GM03348 (cell line): Measurements from ENCODE around the gene NDUFS5.
"Not testable (repeated sequence)": the region's sequence is repeated elsewhere in the genome, so short reads cannot be mapped to it uniquely, and the experiment has no call there.

Source experiments
- DNase-seq: peaks from one replicate; pipeline ENCODE4 v3.0.0; 2012; ENCODE audit warnings: low spot score

The NDUFS5 gene

GRCh38 chr1:39026051-39026865 lies at the start of gene NDUFS5:
Gene NDUFS5 (plus strand): TSS chr1:39026350. CDS start chr1:39028725, 2,375 bp downstream.
- peak; percentile 91 for DNase-seq

DNA sequence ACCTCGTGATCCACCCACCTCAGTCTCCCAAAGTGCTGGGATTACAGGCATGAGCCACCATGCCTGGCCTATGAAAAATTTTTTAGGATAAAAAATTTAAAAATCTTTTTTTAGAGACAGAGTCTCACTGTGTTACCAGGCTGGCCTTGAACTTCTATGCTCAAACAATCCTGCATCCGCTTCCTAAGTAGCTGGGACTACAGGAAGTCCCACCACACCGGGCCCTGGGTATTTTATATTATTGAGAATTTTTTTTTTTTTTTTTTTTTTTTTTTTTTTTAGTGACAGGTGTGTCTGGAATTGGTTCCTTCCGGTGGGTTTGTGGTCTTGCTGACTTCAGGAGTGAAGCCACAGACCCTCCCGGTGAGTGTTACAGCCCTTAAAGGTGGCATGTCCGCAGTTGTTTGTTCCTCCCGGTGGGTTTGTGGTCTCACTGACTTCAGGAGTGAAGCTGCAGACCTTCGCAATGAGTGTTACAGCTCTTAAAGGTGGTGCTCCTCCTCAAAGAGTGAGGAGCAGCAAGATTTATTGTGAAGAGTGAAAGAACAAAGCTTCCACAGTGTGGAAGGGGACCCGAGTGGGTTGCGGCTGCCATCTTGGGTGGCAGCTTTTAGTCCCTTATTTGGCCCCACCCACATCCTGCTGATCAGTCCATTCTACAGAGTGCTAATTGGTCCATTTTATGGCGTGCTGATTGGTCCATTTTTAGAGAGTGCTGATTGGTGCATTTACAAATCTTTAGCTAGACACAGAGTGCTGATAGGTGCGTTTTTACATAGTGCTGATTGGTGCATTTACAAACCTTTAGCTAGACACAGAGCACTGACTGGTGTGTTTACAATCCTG lies 48.5 kb upstream of the NDUFS5 start:
- DNase-seq = not testable (repeated sequence)

GRCh38 chr1:38978245-38978542 lies 48.0 kb upstream of the NDUFS5 start:
- not testable (repeated sequence) for DNase-seq

GRCh38 chr1:38979380-38979779 lies 46.8 kb upstream of the NDUFS5 start:
- DNase-seq = not testable (repeated sequence)

- no peak for DNase-seq
Observed at GRCh38 chr1:38989979-38990378, 36.2 kb upstream of the NDUFS5 start.

- DNase-seq = peak; percentile 31
Observed at GRCh38 chr1:38990386-38990737, 35.8 kb upstream of the NDUFS5 start.

DNA sequence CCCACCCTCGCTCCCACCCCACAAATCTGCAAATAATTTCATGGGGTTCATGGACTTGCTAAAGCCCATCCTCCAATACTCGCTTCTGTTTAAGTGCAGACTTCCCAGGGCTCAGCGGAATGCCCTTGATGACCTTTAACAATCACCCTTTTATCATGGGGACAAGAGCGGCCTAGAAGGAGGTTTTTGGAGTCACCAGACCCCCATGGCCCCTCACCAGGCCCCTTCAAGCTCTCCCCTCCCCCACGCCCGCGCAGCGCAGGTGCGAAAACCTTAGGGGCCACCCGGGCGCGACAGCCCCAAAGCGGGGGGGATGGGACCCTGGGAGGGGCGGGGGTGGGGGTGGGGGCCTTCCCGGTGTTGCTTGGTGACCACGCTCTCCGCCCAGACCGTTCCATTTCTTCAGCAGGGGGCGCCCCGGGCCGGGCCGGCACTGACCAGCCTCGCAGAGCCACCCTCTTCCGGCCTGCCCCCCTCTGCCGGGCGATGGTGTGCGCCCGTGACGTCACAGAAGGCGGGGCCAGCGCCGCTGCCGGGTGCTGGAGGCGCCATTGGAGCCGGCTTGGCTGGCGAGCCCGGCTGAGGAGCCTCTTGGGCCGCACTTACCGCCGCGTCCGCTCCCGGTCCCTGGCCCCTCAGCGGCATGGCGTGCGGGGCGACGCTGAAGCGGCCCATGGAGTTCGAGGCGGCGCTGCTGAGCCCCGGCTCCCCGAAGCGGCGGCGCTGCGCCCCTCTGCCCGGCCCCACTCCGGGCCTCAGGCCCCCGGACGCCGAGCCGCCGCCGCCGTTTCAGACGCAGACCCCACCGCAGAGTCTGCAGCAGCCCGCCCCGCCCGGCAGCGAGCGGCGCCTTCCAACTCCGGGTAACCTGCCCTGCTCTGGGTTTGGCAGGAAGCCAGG lies 35.2 kb upstream of the NDUFS5 start, which contains the start of gene AKIRIN1:
AKIRIN1 (plus strand) TSS at position 539 of the 900 bp plus-strand sequence; CDS start at position 644, 105 bp downstream.
- peak; percentile 100 for DNase-seq

- DNase-seq = peak; percentile 76
Observed at GRCh38 chr1:38991638-38992411, 34.3 kb upstream of the NDUFS5 start.

GRCh38 chr1:38992412-38993111 lies 33.6 kb upstream of the NDUFS5 start:
- no peak for DNase-seq

DNA sequence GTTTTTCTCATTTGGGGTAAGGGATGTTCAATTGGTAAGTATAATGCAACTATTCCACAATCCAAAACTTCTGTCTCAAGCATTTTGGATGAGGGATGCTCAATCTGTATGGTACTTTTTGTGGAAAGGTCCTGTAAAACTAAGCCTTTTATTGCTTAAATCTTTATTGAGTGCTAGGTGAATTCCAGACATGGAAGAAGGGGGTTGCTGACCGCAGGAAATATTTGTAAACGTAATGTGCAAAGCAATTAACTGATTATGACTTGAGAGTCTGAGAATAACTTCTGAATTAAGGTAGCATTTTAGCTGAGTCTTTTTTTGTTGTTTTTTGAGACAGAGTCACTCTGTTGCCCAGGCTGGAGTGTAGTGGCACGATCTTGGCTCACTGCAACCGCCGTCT lies 32.0 kb upstream of the NDUFS5 start:
- no peak for DNase-seq

GRCh38 chr1:38997034-38997900 lies 28.9 kb upstream of the NDUFS5 start:
- DNase-seq = no peak

DNA sequence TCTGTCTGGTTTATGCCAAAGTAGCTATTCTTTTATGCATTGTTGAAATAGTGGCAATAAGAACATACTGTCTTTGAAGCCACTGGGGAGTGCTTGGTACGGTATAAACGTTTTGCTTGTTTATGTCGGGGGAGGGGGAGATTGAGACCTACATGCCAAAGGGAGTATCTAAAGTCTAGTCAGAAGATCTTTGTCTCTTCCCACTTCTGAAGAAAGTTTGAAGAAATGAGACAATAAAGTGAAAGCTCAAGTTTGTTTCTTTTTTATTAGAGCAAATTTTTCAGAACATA lies 28.3 kb upstream of the NDUFS5 start:
- no peak for DNase-seq

- DNase-seq = no peak
Observed at GRCh38 chr1:39001516-39002421, 24.4 kb upstream of the NDUFS5 start.

DNA sequence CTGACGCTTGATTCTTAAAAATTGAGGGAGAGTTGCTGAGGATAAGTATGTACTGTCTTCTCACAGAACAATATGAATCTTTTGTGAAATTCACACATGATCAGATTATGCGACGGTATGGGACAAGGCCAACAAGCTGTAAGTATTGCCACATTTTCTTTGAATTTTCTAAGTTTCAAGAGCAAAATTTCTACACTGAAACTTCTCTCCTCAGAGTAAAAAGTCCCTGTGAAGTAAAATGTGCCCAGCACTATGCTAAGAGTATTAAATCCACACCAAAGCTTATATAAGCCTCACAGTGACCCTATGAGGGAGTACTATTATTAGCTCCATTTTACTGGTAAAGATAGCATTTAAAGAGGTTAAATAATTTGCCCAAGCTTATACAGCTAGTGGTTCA lies 22.9 kb upstream of the NDUFS5 start:
- DNase-seq = no peak

DNA sequence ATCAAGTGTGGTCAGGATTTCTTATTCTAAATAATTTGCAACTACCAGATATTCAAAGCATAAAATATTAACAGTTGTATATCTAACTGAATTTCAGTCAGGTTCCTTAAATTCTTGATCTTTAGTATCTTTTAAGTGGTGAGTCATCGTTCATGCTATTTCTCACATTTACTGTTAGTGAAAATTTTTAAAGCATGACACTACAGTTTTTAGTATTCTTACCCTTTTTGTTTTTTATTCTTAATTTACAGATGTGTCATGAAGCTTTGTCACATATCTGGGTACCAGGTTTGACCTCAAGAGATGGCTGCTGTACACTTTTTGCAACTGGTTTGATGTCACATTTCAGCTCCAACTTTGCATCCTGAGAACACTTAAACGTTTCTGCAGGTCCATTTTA lies 22.4 kb upstream of the NDUFS5 start:
- peak; percentile 36 for DNase-seq

DNA sequence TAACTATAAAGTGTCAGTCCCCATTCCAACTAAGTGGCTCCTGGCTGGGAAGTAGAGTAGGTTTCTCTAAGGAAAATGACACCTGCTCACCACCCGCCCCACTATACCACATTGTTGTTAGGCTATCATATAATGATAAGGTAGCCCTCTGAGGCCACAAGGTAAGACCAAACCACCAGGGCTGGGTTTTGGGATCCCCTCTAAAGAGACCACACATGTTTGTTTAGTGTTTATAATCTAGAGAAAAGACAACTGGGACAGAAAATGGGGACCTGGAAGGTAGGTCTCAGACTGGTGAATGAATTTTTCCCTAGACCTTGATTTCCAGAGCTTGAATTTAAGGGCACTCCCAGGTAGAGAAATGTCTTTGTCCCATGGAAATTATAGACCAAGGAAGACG lies 19.9 kb upstream of the NDUFS5 start:
- DNase-seq = no peak

GRCh38 chr1:39006726-39007645 lies 19.2 kb upstream of the NDUFS5 start:
- DNase-seq = no peak

DNA sequence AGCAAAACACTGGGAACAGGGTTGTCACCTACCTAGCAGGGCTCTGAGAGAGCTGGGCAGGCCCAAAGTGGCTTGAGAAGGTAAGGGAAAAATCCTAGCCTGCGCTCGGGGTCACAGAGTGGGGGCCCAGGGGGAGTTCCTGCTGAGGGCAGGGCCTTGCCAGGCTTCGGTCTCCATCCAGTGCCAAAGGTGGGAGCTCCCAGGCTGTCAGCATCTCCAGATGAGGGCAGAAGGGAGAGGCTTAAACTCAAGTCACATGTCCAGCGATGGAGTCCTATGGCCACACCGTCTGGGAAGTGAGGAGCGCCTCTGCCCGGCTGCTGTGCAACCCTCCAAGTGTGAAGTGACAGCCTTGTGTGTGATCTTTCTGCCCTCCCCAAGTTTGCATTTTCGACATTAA lies 11.2 kb upstream of the NDUFS5 start:
- not testable (repeated sequence) for DNase-seq
